A549 (cell line): ENCODE measurements around the gene MYO18B.

ENCODE experiments used
- CTCF ChIP-seq: fragments of >200 bp; sonication (Bioruptor Twin); formaldehyde crosslinking; IDR thresholded peaks from 3 replicates; pipeline ENCODE4 v1.5.1; 2016
- EP300 ChIP-seq, 2 experiments: fragments of >200 bp; sonication (Bioruptor Twin); formaldehyde crosslinking; IDR thresholded peaks; 2 replicates in 1 of 2; 3 replicates in 1 of 2; pipeline ENCODE4 v1.6.1; 2016 to 2017
- POLR2A ChIP-seq: IDR thresholded peaks from 2 replicates; pipeline ENCODE4 v1.6.1; 2012; ENCODE audit warnings: mild to moderate bottlenecking, low read length
- SMC3 ChIP-seq: fragments of >200 bp; sonication (Bioruptor Twin); formaldehyde crosslinking; IDR thresholded peaks from 3 replicates; pipeline ENCODE4 v1.6.1; 2018; ENCODE audit warnings: inconsistent platforms

- TF ChIP-seq EP300 (IDR thresholded peaks at IDR 0.05) (no peak), CTCF (no peak), SMC3 (no peak), POLR2A (no peak)
Measured at GRCh38 chr22:25791556-25791955, 49.6 kb downstream of the MYO18B start.
